GM21360 (cell line): ENCODE measurements around the gene CARF.
A peak's percentile ranks its signal among the peaks of the same experiment; 100 is the strongest.
"Not testable (repeated sequence)": the region's sequence is repeated elsewhere in the genome, so short reads cannot be mapped to it uniquely, and the experiment has no call there.

Experiments used
- ATAC-seq: cut with Tn5 transposase; IDR thresholded peaks from one replicate; pipeline ENCODE4 v1.9.1; 2021; ENCODE audit warnings: mild to moderate bottlenecking, moderate library complexity; ENCODE audit not compliant: unreplicated experiment

CARF gene, protein sequence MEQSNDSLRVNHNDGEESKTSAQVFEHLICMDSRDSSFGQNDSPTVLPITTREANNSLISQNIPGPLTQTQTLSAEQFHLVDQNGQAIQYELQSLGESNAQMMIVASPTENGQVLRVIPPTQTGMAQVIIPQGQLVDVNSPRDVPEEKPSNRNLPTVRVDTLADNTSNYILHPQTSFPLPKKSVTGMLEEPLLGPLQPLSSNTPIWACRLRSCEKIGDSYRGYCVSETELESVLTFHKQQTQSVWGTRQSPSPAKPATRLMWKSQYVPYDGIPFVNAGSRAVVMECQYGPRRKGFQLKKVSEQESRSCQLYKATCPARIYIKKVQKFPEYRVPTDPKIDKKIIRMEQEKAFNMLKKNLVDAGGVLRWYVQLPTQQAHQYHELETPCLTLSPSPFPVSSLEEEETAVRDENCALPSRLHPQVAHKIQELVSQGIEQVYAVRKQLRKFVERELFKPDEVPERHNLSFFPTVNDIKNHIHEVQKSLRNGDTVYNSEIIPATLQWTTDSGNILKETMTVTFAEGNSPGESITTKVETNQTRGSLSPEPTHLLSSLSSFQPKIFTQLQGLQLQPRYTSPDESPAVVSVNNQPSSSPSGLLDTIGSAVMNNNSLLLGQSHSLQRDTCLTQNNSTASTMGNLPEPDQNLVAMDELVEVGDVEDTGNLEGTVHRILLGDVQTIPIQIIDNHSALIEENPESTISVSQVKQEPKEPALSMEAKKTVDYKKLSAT

DNA sequence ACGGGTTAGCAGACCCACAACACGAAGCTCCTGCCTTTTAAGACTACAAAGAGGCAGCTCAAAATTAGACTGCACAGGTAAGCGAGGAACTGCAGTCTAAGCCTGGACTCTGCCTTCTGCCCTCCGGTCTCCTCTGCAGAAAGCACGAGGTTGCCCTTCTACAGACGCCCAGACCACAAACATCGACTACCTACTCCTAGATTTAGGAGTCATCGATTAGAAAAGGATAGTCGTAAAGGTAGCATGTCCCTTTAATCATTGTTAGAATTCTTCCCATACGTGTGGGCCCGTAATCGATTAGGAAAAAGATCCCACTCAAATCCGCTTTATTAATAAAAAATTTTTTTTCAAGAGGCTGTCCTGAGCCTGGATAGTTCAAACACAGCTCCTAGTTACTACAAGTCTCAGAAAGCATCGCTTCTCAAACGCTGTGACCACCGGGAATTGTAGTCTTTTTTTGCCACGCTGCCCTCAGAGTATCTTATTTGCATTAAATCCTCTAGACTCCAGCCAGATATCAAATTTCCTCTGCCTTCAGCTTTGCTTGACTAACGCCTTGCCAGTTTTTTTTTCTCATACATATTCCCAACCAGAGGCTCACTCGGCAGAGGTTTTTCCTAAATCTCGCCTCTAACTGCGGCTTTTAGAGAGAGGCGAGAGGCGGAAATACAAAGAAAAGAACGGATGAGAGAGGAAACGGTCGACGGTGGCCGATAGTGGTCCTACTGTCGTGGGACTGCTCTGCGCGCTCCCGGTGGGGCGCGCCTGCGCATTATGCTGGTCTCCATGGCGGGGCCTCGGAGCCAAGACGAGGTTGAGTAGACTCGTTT is at the start of gene CARF, which contains the start of gene WDR12:
TSS of gene CARF (plus strand) at position 764 of the 830 bp plus-strand sequence. CDS start 29,628 bp downstream, outside the sequence.
TSS of gene WDR12 (minus strand) at position 162 of the 830 bp plus-strand sequence. CDS start 197 bp downstream, outside the sequence.
- peak; percentile 71 for ATAC-seq

DNA sequence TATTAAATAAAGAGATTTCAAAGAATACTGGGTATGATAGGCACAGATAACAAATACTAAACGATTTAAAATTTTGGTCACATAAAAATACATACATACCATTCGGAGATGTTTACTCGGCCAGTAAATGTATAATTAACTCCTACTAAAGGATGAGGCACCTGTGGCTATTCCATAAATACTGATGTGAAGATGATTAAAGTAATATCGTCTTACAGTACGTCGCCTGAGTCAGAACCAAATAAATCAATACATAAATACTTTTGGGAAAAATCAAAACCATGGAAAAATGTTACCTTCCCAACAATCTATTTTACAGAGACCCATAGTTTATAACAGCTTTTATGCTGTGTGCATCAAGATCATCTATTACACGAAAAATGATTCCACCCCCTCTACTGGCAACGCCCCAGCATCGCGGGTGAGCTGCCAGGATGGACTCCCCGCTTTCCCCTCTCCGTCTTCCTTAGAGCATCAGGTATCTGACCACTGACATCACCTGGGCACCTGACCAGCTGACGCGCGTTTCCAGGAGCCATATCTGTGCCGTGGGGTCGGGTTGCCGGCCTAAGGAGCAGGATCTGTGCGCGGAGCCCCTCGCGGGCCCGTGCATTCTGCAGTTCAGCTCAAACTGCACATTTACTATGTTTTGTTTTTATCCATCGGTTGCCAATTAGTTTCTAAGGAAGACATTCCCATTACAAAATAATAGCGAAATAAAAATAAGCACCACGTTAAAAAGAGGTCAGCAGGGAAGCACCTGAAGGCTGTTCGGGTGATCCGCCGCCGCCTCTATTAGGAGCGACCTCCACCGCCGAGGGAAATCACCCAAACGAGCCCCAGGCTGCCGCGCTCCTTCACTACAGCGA is 41.4 kb upstream of the CARF start:
- peak; percentile 65 for ATAC-seq

DNA sequence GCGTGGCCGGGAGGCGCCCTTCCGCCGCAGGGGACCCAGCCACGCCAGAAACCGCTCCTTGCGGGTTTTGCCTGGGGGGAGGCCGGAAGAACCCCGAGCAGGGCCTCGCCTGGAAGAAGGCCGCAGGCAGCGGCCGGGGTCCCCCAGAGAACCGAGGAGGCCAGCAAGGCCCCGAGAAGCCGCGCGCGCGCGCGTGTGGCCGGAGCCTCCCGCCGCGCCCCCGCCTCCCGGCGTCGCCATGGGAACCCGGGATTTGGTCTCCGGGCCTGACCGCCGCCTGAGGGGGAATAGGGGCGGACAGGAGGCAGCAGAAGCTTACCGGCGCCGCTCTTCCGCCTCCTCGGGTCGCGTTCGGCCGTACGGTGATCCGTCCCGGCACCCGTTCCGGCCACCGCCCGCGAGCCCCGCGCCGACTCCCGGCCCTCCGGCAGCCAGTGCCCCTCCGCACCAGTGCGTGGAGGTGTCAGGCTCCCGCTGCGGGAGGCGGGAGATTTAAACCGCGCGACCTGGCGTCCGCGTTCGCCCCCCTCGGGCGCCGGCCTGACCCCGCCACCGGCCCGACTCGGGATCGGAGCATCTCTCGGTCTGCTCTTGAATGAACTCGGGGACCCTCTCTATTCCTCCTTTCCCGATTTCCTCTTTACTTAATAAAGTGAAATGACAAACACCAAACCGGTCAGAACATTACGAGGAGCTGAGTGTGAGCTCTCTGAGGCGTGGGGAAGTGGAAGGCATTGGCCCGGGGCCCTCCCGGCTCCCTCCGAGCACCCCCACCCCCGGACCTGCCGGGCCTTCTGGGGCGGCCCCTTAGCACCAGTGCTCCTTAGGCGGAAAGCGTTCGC is 40.6 kb upstream of the CARF start, which contains the start of gene ICA1L:
TSS of gene ICA1L (minus strand) at position 467 of the 842 bp plus-strand sequence. CDS start 42,757 bp downstream, outside the sequence.
- peak; percentile 50 for ATAC-seq

DNA sequence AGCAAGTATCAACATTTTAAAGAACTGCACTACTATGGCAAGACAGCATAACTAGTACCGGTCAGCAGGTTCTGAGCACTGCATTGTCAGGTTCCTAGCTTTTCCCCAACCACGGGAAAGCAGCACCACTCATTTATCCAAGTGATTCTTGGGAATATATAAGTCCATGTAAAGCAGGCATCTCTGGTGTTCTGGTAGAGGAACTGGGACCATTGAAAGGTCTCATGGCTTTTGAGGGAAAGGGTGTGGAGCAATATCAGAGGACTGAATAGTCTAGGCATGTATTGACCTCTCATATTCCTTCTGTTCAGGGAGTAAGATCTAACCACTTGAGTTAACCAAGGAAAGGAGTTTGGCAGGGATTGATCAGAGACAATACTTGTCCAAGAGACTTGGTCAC is 34.4 kb upstream of the CARF start:
- ATAC-seq, result no peak

DNA sequence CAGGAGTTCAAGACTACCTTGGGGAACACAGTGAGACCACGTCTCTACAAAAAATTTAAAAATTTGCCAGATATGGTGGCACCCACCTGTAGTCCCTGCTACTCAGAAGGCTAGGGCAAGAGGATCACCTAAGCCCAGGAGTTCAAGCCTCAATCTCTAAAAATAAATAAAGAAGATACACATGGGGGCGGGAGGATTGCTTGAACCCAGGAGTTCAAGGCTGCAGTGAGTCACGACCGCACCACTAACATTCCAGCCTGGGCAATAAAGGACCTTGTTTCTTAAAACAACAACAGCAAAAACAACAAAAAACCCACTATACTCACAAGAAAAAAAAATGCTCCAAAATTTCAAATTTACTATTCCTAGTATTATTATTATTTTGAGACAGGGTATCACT is 30.5 kb upstream of the CARF start:
- no peak for ATAC-seq

DNA sequence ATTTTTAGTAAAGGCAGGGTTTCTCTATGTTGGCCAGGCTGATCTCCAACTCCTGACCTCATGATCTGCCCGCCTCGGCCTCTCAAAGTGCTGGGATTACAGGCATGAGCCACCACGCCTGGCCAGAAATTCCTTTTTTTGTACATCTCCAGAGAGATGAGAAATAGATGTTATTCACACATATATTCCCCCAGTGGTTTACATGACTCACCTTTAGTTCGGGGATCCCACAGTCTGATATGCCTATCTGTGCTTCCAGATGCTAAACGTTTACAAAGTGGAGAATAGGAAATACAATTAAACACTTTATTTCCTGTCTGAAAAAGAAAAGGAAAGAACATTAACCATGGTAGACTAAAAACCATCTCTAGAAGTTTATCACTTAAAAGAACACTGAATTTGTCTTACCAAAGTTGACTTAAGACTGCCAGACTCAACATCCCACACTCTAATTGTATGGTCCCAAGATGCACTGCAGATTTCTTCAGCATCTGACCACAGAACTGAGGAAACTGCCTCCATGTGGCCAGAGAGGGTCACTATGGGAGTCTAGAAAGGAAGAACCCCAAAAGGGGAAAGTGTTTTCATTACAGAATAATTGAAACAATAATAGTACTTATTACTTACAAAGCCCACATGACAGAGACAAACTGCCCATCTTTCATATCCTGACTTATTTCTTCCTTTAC is 27.9 kb upstream of the CARF start:
- no peak for ATAC-seq

DNA sequence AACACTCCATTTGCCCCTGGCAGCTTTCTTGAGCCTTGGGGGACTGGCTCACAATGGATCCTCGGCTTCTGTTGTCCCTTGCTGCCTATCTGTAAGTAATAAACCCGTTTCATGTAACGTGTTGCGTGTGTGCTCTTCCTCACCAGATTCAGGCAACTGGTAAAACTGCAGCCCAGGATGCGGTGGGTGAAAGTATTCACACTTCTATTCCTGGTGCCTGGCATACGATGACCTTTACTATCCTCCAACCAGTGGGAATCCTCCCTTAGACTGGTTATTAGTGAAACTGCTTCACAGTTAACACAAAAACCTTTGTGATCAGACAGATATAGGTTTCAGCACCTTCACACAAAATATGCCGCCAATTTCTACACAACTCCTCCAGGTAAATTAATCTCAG is 26.9 kb upstream of the CARF start:
- ATAC-seq, result no peak

DNA sequence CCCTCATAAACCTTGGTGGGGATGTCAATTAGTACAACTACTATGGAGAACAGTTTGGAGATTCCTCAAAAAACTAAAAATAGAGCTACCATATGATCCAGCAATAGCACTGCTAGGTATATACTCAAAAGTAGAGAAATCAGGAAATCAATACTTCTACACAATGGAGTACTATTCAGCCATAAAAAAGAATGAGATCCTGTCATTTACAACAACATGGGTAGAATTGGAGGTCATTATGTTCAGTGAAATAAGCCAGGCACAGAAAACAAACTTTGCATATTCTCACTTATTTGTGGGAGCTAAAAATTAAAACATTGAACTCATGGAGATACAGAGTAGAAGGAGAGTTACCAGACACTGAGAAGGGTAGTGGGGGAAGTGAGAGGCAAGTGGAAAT is 6.6 kb upstream of the CARF start:
- not testable (repeated sequence) for ATAC-seq

DNA sequence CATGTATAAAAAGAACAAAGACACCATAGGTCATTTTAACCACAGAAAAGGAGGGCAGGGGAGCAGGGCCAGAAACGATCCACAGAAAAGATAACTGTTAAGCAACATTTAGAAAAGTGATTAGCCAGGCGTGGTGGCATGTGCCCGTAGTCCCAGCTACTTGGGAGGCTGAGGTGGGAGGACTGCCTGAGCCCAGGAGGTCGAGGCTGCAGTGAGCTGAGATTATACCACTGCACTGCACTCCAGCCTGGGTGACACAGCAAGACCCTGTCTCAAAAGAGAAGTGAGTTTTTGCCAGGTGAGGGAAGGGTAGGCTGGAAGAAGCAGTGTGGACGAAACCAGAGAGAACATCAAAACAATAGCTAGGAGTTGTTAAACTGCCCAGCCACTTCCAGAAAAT is 3.9 kb upstream of the CARF start:
- no peak for ATAC-seq

DNA sequence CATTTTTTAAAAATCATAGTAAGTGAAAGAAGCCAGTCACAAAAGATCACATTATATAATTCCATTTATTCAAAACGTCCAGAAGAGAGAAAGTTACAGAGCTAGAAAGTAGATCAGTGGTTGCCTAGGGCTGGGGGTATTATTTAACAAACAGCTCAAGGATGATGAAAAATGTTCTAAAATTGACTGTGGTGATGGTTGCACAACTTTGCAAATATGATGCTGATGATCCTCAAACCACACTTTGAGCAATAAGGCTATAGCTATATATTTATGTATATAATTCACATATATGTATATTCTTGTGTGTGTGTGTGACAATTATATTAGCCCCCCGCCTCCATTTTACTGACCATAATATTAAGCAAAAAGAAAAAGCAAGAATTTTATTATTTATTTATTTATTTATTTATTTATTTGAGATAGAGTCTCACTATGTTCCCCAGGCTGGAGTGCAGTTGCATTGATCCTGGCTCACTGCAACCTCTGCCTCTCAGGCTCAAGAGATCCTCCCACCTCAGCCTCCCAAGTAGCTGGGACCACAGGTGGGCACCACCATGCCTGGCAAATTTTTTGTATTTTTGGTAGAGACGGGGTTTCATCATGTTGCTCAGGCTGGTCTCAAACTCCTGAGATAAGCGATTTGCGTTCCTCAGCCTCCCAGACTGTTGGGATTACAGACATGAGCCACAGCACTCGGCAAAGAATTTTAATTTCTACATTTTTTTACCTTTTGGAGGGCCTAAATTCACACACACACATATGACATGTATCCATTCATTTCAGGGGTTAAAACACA is 2.5 kb upstream of the CARF start:
- no peak for ATAC-seq

DNA sequence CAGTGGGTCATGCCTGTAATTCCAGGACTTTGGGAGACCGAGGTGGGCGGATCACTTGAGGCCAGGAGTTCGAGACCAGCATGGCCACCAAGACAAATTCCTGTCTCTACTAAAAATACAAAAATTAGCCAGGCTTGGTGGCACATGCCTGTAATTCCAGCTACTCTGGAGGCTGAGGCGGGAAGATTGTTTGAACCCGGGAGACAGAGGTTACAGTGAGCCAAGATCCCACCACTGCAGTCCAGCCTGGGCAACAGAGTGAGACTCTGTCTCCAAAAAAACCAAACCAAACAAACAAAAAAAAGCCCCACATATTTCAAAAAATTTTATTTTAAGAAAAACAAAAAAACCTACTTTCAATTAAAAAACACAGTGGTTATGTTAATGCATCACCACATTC is 1.8 kb upstream of the CARF start:
- not testable (repeated sequence) for ATAC-seq

DNA sequence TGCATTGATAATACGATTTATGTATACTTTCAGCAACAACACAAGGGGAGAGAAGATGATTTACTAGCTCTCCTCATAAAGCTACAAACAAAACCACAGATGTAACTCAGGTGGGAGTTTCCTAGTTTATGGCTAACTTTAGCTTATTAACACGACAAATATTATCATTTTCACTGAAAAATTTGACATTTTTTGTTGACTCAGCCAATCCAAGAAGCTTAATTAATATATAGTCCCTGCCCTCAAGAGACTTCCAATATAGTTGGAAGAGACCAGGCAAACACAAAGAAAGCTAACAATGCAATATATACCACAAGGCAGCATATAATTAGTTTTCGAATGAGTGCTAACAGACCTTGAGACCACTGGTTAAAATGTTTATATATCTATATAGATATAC is 1.4 kb upstream of the CARF start:
- ATAC-seq, result no peak

DNA sequence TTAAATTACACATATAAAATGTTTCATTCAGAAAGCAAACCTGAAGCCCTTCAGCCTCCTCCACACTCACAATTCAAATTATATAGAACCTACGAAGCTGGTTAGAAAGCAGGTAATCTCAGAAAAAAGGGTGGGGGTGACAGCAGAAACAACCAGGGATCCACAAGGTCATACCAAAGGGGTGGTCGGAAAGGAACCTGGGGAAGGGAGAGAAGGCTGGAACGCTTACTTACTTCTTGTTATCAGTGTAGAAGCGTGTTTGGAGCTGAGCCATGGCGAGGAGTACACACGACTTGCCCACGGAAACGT is 918 bp upstream of the CARF start:
- ATAC-seq, result no peak

DNA sequence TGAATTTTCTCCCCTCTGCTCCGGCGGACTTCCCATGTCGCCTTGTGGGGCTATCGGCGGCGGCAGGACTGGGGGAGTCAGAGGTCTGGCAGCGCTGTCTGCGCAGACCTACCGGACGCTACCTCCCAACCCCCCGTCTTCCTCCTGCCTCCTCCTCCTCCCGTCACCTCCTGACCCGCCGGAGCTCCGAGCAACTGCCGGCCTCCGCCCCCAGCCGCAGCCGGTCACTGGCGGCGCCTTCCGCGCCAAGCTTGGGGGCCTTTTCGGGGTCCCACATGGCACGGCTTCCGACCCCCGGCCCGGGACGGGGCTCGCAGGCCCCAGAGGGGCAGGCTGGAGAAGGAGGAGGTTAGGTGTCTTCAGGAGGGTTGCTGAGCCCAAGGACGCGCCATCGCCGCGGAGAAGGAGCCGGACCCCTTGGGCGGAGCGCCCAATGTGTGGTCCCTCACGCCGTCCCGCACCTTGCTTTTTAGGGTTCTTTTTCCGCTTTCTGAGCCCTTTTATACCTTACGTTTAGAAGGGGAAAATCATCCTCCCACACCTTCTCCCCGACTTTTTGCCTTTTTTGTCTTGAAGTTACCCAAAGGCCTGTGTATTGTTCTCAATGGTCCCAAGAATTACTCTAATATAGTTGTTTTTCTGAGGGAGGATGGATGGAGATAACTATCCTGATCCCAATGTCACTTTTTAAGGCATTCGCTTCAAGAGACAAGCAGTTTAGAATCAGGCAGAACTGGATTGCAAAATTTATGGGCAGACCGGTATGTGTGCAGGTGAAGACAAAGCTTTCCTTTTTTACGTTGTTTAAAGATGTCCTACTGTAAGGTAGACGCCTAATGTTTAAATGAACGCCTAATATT is 497 bp downstream of the CARF start:
- peak; percentile 48 for ATAC-seq

DNA sequence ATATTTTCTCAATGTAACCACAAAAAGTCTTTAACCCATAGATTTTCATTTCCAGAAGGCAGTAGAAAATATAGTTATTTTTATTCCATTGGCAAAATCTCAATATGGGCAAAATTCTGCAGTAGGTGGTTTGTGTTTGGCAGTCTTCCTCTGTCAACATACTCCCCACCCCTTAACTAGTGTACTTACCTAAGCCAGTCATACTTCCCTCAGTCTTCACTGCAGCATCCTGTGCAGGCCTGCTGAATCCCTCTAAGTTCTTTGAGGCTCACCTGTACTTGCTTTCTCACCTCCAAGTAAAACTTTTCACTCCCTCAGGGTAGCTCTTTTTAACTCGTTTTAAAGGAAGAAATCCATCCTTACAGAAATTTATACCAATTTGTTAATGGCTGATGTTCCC is 6.8 kb downstream of the CARF start:
- ATAC-seq, result no peak

DNA sequence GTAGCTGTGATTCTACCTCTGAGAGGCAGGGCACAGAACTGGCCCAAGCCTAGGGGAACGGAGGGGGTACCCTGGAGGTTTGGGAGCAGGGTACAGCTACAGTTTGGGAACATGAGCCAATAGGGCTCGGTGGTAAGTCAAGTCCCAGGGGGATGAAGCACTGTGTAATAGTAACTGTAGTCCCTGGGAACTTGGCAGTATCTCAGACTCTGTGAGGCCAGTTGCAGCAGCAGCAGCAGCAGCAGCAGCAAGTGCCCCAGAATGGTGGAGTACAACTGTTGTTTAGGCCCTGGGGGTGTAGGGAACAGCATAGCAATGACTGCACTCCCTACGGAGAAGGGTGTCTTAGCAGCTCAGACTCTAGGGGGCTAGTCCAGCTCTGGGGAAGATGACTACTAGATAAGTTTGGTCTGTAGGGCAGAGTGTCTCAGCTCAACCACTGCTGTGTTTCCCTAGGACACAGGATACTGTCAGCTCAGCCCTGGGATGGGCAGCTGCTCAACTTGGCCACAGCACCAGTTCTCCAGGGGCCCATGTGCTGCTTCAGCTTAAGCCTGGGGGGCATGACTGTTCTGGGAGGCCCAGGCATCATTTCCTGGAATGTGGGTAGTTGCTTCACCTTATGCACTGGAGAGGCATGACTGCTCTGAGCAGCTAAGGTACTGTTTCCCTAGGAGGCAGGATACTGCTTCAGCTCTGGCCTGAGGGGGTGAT is 20.5 kb downstream of the CARF start:
- no peak for ATAC-seq

DNA sequence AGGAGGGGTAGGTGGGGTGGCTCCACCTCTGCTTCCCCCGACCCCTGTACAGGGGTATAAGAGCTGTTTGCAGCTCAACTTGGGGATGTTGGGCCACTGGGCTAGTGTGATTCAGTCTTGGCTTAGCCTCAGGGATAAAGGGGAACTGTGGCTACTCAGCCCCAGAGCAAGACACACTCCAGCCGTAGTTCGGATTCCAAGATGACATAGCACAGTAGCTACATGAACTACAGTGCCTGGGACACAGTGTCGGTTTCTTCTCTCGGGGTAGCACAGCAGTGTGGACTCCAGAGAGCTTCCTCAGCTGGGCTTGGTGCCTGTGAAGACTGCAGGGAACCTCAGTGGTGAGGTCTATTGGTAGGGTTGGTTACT is 21.1 kb downstream of the CARF start:
- no peak for ATAC-seq
